GM20431 (cell line): ENCODE results near the gene UNC119B.
"Not testable (repeated sequence)": the region's sequence is repeated elsewhere in the genome, so short reads cannot be mapped to it uniquely, and the experiment has no call there.

Experiments used
- in situ Hi-C: fragments of 300-500 bp; cut with MseI, MboI; formaldehyde crosslinking; loops from one replicate; pipeline ENCODE4 v1.15.0; 2020; ENCODE audit warnings: low sequenced_read_pairs; ENCODE audit not compliant: unreplicated experiment

Gene UNC119B

DNA sequence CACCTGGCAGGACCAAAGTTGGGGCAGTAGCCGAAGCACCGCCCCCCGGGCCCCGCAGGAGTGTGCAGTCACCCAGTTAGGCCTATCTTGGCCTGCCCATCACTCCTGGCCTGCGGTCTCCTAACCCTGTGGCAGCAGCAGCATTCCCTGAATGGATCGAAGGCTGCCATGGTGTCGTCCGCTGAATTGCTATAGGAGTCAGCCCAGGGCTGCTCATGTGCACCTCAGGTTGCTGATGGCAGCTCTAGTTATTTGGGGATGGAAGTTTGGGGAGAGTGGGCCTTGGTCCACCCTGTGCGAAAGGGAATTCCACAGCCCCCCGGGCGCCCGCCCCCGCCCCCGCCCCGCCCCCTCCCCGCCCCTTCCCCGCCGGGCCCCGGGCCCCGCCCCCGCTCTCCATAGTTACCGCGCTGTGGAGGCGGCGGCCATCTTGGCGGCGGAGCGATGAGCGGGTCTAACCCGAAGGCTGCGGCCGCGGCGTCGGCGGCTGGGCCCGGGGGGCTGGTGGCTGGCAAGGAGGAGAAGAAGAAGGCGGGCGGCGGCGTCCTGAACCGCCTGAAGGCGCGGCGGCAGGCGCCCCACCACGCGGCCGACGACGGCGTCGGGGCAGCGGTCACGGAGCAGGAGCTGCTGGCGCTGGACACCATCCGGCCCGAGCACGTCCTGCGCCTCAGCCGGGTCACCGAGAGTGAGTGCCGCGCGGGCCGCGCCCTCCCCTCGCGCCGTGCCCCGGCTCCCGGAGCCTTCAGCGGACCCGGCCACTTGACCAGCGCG, at the start of gene UNC119B:
Gene UNC119B (plus strand): TSS at position 428 of the 774 bp plus-strand sequence. CDS start 17 bp downstream, at position 445.
- in situ Hi-C loops, result no loop called here

GRCh38 chr12:120661432-120661831, 48.8 kb upstream of the UNC119B start:
- in situ Hi-C loops, result no loop called here

GRCh38 chr12:120662879-120663278, 47.4 kb upstream of the UNC119B start:
- in situ Hi-C loops, result no loop called here

- in situ Hi-C loops, result no loop called here
Measured at GRCh38 chr12:120663741-120664140, 46.5 kb upstream of the UNC119B start.

- in situ Hi-C loops, result no loop called here
Measured at GRCh38 chr12:120666571-120667390, 43.5 kb upstream of the UNC119B start.

GRCh38 chr12:120668091-120668867, 42.0 kb upstream of the UNC119B start:
- in situ Hi-C loops, result no loop called here

- in situ Hi-C loops, result no loop called here
Measured at GRCh38 chr12:120668868-120669840, 41.1 kb upstream of the UNC119B start.

- in situ Hi-C loops, result not testable (repeated sequence)
Measured at GRCh38 chr12:120670237-120670636, 40.0 kb upstream of the UNC119B start.

DNA sequence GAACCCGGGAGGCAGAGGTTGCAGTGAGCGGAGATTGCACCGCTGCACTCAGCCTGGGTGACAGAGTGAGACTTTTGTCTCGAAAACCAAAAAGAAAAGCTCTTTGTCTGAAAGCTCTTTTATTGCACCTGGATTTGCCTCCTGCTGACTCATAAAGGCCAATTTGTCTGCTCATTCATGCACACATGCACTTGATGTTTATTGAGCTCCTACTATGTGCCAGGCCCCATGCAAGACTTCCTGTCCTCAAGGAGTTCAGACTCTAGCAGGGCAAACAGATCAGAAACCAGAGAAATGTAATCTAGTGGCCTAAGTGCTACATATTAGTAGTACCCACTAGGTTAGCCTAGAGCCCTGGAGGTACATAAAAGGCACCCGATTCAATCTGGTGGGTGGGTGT, 39.6 kb upstream of the UNC119B start:
- in situ Hi-C loops, result no loop called here

GRCh38 chr12:120674097-120674636, 36.1 kb upstream of the UNC119B start:
- in situ Hi-C loops, result no loop called here

DNA sequence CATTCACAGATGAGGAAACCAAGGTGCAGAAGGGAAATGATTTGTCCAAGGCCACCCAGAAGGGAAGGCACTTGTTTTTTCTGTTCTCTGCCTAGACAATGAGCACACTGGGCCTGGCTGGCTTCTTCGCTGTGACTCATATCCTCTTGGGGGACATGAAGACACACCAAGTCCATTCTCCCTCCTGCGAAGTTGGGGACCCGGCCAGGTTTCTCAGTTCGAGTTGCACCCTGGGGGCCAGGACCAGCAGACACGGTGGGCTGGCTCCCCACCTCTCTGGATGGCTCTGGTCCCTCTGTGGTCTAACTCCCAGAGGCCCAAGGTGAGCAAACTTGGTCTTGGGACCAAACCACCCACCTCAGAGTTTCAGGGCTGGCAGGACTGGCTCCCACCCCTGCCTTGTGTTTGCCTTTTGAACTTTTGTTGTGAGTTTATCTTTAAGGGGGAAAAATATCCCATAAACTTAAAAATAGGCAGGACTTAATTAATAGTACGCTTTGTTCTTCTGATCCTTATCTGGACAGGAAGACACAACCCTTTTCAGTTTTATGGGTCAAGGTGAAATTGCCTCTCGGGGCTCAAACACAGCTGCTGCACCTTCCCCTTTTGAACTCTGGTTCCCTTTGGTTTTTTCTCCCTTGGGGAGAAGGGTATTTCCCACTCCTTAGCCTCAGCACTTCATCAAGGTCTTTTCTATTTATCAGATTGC, 32.3 kb upstream of the UNC119B start:
- in situ Hi-C loops, result no loop called here

DNA sequence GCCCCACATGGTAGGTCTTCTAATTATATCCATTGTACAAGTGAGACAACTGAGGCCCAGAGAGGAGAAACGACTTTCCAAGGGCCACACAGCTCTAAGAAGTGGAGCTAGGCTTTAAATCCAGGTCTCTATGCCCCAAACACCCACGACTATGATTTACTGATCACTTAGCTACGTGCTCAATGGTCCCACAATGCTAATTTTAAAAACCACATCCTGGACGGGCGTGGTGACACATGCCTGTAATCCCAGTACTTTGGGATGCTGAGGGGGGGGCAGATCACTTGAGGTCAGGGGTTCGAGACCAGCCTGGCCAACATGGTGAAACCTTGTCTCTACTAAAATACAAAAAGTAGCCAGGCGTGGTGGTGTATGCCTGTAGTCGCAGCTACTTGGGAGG, 31.7 kb upstream of the UNC119B start:
- in situ Hi-C loops, result no loop called here

GRCh38 chr12:120680165-120680738, 30.0 kb upstream of the UNC119B start:
- in situ Hi-C loops, result no loop called here

DNA sequence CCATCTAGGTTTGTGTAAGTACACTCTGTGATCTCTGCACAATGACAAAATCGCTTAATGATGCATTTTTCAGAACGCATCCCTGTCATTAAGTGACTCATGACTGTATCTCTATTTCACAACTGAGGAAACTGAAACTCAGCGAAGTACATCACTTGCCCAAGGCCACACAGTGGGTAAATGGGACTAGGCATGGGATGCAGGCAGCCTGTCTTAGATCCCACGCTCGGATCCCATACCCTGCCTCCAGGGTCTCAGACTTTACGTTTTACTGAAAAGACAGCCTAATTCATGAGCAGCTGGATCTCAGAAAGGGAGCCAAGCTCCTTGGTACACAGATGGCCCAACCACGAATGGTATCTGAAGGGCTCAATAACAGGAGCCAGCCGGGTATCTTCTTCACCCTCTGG, 25.7 kb upstream of the UNC119B start:
- in situ Hi-C loops, result no loop called here

GRCh38 chr12:120685522-120685921, 24.7 kb upstream of the UNC119B start:
- in situ Hi-C loops, result no loop called here

DNA sequence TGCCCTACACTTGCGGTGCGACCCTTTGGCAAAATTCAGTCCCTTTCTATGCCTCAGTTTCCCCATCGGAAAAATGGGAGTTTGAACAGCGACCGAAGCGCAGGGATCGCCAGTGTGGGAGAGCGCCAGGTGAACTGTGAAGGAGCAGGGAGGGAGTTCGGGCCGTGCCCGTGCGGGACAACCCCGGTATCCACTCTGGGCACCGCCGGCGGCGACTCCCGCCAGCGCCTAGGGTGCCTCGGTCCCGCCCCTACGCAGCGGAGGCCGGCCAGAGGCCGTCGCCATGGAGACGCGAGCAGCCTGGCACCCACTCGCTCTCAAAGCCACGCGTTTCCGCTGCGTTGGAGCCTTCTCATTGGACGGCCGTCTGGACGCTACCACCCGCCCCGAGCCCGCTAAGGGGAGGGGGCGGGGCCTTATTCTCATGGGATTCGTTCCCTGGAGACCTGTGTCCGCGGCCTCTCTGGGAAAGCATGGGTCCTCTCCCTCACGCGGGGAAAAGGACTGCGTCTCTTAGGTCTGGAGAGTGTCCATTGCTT, 24.0 kb upstream of the UNC119B start:
- in situ Hi-C loops, result no loop called here

DNA sequence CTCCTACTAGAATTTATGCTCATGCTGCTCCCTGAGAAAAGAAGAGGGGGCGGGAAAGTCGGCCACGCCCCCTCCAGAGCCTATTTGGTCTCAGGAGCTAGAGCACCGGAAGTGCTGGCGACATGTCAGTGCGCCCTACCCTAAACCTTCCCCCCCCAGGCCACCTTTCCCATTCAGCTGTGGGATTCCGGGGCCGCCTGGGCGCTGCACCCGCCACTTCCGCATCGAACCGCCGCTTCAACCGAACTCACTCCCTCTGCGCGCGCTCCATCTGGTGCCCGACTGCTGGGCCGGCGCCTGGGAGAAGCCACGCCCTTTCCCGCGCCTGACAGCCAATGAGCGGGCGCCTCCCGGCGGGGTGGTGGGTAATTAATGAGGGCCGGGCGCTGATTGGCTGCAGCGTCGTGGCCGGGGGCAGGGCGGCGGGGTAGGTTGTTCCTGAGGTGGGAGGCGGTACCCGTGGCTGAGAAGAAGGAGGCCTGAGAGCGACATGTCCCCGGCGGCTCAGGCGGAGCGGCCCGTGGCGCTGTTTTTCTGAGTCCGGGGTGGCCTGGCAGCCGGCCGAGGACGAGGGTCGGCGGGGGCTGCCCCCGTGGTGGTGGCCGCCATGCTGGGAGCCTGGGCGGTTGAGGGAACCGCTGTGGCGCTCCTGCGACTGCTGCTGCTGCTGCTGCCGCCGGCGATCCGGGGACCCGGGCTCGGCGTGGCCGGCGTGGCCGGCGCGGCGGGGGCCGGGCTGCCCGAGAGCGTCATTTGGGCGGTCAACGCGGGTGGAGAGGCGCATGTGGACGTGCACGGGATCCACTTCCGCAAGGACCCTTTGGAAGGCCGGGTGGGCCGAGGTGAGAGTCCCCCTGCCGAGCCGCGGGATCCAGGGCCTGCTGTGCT, 23.3 kb upstream of the UNC119B start, which contains the start of gene MLEC:
Gene MLEC (plus strand): TSS at position 460 of the 888 bp plus-strand sequence. CDS start 148 bp downstream, at position 608.
- in situ Hi-C loops, result no loop called here
